ENCODE data around the gene AASS.

The AASS gene

GRCh38 chr7:122038134-122038533 is 105.9 kb downstream of the AASS start:
- no peak for TF ChIP-seq CTCF (IDR thresholded peaks at IDR 0.05; ENCODE audit: low read depth, low read length, missing control alignments)
- in situ Hi-C loops (cut with HindIII; ENCODE audit: low sequenced_read_pairs): no loop called here

GRCh38 chr7:122035876-122036275 is 108.2 kb downstream of the AASS start:
- in situ Hi-C loops (cut with HindIII; ENCODE audit: low sequenced_read_pairs): no loop called here
- DNase-seq (ENCODE audit: low read depth): no peak
- H3K4me3 ChIP-seq (ENCODE audit: low read depth, low read length): no peak overlapping the region
- no peak for TF ChIP-seq CTCF (IDR thresholded peaks at IDR 0.05; ENCODE audit: low read depth, low read length, missing control alignments)

More at GRCh38 chr7:122038134-122038533, 105.9 kb downstream of the AASS start:
- H3K4me3 ChIP-seq (ENCODE audit: low read depth, low read length): no peak overlapping the region
- no peak for DNase-seq (ENCODE audit: low read depth)

- in situ Hi-C loops (cut with HindIII; ENCODE audit: low sequenced_read_pairs): no loop called here
- TF ChIP-seq CTCF (IDR thresholded peaks at IDR 0.05; ENCODE audit: low read depth, low read length, missing control alignments): no peak
- no peak for DNase-seq (ENCODE audit: low read depth)
- H3K4me3 ChIP-seq (ENCODE audit: low read depth, low read length): no peak overlapping the region
These were observed 110.4 kb downstream of the AASS start for GRCh38 chr7:122033641-122034040.

- in situ Hi-C loops (cut with HindIII; ENCODE audit: low sequenced_read_pairs): no loop called here
- TF ChIP-seq CTCF (IDR thresholded peaks at IDR 0.05; ENCODE audit: low read depth, low read length, missing control alignments): no peak
- no peak overlapping the region for H3K4me3 ChIP-seq (ENCODE audit: low read depth, low read length)
- DNase-seq (ENCODE audit: low read depth): no peak
These were observed 117.0 kb downstream of the AASS start for GRCh38 chr7:122027058-122027457.
